ENCODE measurements around the gene NRAP.

The NRAP gene

DNA sequence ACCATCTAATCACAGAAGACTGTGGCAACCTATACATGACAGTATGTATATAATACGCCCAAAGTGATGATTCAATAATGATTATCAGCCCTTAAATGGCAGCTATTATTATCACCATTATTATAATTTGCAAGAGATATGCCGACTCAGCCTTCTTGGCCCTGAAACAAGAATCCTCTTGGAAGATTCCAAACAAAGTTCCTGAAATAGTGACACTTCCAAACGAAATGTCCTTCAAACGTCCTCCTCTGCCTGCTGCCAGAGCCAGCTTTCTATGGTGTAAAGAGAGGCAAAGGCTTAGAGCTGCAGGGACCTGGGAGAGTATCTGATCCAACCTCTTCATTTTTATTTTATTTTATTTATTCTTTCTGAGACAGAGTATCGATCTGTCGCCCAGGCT lies 36.0 kb downstream of the NRAP start:
- no peak for DNase-seq (ENCODE audit: insufficient read length, low spot score)
- no peak for FAIRE-seq
- TF ChIP-seq TAF1 (IDR thresholded peaks at IDR 0.05; ENCODE audit: low read depth, low read length) (no peak), POU2F2 (IDR thresholded peaks at IDR 0.05; ENCODE audit: low read depth, low read length) (no peak), POLR2AphosphoS5 (IDR thresholded peaks at IDR 0.05; ENCODE audit: low read depth, low read length) (no peak), PAX5 (IDR thresholded peaks at IDR 0.05; ENCODE audit: insufficient read depth, low read length, severe bottlenecking) (no peak), SPI1 (IDR thresholded peaks at IDR 0.05; ENCODE audit: low read depth, low read length) (no peak)

DNA sequence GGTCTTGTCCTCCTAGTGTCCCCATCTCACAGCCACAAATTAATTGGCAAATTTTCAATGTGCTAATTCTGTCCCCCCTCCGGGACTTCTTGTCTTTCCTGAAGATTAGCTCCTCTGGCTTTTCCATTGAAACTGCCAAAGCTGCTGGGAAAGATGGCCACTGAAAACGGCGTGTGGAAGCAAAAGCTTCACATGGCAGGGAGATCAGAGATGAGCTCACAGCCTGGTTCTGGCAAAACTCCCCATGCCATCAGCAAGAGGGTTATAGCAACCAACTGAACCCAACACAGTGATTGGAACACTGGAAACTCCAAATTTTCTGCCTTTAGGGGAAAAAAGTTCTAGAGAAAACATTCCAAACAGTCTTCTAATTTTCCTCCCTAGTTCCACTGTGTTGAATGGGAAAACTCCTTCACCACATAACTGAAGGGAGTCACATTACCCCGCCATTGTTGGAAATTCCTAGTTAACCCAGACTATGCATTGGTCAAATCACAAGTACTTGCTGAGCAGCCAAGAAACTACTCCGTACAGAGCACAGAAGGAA lies 37.0 kb downstream of the NRAP start:
- DNase-seq (ENCODE audit: insufficient read length, low spot score) (no peak), FAIRE-seq (no peak)
- TF ChIP-seq TAF1 (IDR thresholded peaks at IDR 0.05; ENCODE audit: low read depth, low read length) (no peak), POU2F2 (IDR thresholded peaks at IDR 0.05; ENCODE audit: low read depth, low read length) (no peak), POLR2AphosphoS5 (IDR thresholded peaks at IDR 0.05; ENCODE audit: low read depth, low read length) (no peak), SPI1 (IDR thresholded peaks at IDR 0.05; ENCODE audit: low read depth, low read length) (no peak), PAX5 (IDR thresholded peaks at IDR 0.05; ENCODE audit: insufficient read depth, low read length, severe bottlenecking) (no peak), POLR2A (IDR thresholded peaks at IDR 0.05; ENCODE audit: low read depth, low read length) (no peak)

GRCh38 chr10:113625461-113626186 lies 38.2 kb downstream of the NRAP start:
- TF ChIP-seq PAX5 (IDR thresholded peaks at IDR 0.05; ENCODE audit: insufficient read depth, low read length, severe bottlenecking), result no peak
- no peak for TF ChIP-seq POU2F2 (IDR thresholded peaks at IDR 0.05; ENCODE audit: low read depth, low read length)
- no peak for TF ChIP-seq SPI1 (IDR thresholded peaks at IDR 0.05; ENCODE audit: low read depth, low read length)
- TF ChIP-seq POLR2A (IDR thresholded peaks at IDR 0.05; ENCODE audit: low read depth, low read length), result no peak
- no peak for TF ChIP-seq TAF1 (IDR thresholded peaks at IDR 0.05; ENCODE audit: low read depth, low read length)
- TF ChIP-seq POLR2AphosphoS5 (IDR thresholded peaks at IDR 0.05; ENCODE audit: low read depth, low read length), result no peak
- DNase-seq (ENCODE audit: insufficient read length, low spot score) (no peak), FAIRE-seq (no peak)

GRCh38 chr10:113622831-113623230 lies 41.0 kb downstream of the NRAP start:
- TF ChIP-seq POLR2AphosphoS5 (IDR thresholded peaks at IDR 0.05; ENCODE audit: low read depth, low read length) (no peak), TAF1 (IDR thresholded peaks at IDR 0.05; ENCODE audit: low read depth, low read length) (no peak), SPI1 (IDR thresholded peaks at IDR 0.05; ENCODE audit: low read depth, low read length) (no peak), PAX5 (IDR thresholded peaks at IDR 0.05; ENCODE audit: insufficient read depth, low read length, severe bottlenecking) (no peak), POLR2A (IDR thresholded peaks at IDR 0.05; ENCODE audit: low read depth, low read length) (no peak), POU2F2 (IDR thresholded peaks at IDR 0.05; ENCODE audit: low read depth, low read length) (no peak)
- no peak for DNase-seq (ENCODE audit: insufficient read length, low spot score)
- FAIRE-seq, result no peak

- FAIRE-seq, result no peak
- no peak for TF ChIP-seq SPI1 (IDR thresholded peaks at IDR 0.05; ENCODE audit: low read depth, low read length)
- no peak for TF ChIP-seq TAF1 (IDR thresholded peaks at IDR 0.05; ENCODE audit: low read depth, low read length)
- no peak for TF ChIP-seq PAX5 (IDR thresholded peaks at IDR 0.05; ENCODE audit: insufficient read depth, low read length, severe bottlenecking)
- TF ChIP-seq POLR2AphosphoS5 (IDR thresholded peaks at IDR 0.05; ENCODE audit: low read depth, low read length), result no peak
- no peak for TF ChIP-seq POU2F2 (IDR thresholded peaks at IDR 0.05; ENCODE audit: low read depth, low read length)
- no peak for TF ChIP-seq POLR2A (IDR thresholded peaks at IDR 0.05; ENCODE audit: low read depth, low read length)
- DNase-seq (ENCODE audit: insufficient read length, low spot score), result no peak
These were observed 42.0 kb downstream of the NRAP start for GRCh38 chr10:113621799-113622198.

DNA sequence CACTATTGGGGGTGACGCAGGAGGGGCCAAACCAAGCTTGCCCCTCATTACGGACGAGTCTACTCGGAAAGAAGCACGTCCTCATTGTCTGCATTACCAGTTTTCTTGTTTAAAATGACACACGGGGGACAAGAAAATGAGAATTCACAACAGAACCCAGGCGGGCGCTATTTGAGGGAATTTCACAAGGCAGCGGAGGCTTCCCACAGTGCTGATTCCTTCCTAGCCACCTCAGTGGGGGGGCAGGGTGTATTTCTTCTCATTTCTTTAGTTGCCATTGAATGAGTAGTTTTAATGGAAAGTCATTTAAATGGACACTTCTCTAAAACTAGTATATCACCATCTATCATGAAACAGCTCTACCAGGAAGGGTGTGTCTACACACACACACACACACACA lies 42.9 kb downstream of the NRAP start:
- TF ChIP-seq PAX5 (IDR thresholded peaks at IDR 0.05; ENCODE audit: insufficient read depth, low read length, severe bottlenecking), result no peak
- no peak for TF ChIP-seq POLR2A (IDR thresholded peaks at IDR 0.05; ENCODE audit: low read depth, low read length)
- TF ChIP-seq TAF1 (IDR thresholded peaks at IDR 0.05; ENCODE audit: low read depth, low read length), result no peak
- TF ChIP-seq POLR2AphosphoS5 (IDR thresholded peaks at IDR 0.05; ENCODE audit: low read depth, low read length), result no peak
- no peak for TF ChIP-seq POU2F2 (IDR thresholded peaks at IDR 0.05; ENCODE audit: low read depth, low read length)
- TF ChIP-seq SPI1 (IDR thresholded peaks at IDR 0.05; ENCODE audit: low read depth, low read length), result no peak
- FAIRE-seq (no peak), DNase-seq (ENCODE audit: insufficient read length, low spot score) (no peak)

DNA sequence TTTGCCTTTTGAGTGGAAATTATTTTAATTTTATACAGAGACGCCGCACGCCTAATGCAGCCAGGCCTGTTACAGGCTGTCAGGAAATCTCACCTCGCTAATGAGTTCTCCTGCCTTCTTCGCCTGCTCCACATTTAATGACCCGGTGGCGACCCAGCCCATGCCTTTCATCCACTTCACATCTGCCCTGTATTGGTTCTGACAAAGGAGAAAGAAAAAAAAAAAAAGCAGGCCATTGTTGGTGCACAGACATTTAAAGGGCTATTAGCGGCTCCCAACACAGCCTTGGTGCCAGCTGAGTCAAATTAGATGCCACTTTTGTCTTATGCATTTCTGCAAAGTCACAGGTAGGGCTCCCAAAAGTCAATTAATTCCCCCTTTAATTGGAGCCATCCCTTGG lies 43.3 kb downstream of the NRAP start:
- FAIRE-seq (no peak), DNase-seq (ENCODE audit: insufficient read length, low spot score) (no peak)
- TF ChIP-seq POLR2AphosphoS5 (IDR thresholded peaks at IDR 0.05; ENCODE audit: low read depth, low read length), result no peak
- TF ChIP-seq POLR2A (IDR thresholded peaks at IDR 0.05; ENCODE audit: low read depth, low read length), result no peak
- no peak for TF ChIP-seq SPI1 (IDR thresholded peaks at IDR 0.05; ENCODE audit: low read depth, low read length)
- TF ChIP-seq PAX5 (IDR thresholded peaks at IDR 0.05; ENCODE audit: insufficient read depth, low read length, severe bottlenecking), result no peak
- no peak for TF ChIP-seq POU2F2 (IDR thresholded peaks at IDR 0.05; ENCODE audit: low read depth, low read length)
- no peak for TF ChIP-seq TAF1 (IDR thresholded peaks at IDR 0.05; ENCODE audit: low read depth, low read length)

DNA sequence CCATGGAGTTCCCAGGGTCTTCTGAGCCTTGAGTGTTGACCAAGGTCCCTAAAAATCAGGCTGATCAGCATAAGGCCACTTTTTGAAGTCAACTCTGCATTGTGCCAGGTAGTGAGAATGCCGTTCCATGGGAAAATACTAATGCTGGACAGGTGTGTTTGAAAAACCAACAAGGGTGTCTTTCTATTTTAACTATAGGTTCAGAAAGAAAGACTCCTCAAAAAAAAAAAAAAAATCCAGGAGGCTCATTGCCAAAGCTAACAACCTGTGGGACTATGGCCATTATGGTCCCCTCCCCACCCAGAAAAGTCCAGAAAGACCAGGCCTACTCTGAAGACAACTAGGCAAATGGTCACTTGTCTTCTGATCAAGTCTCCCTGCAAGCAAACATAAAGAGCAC lies 44.4 kb downstream of the NRAP start:
- TF ChIP-seq TAF1 (IDR thresholded peaks at IDR 0.05; ENCODE audit: low read depth, low read length), result no peak
- TF ChIP-seq POLR2AphosphoS5 (IDR thresholded peaks at IDR 0.05; ENCODE audit: low read depth, low read length), result no peak
- no peak for TF ChIP-seq POLR2A (IDR thresholded peaks at IDR 0.05; ENCODE audit: low read depth, low read length)
- TF ChIP-seq POU2F2 (IDR thresholded peaks at IDR 0.05; ENCODE audit: low read depth, low read length), result no peak
- no peak for TF ChIP-seq SPI1 (IDR thresholded peaks at IDR 0.05; ENCODE audit: low read depth, low read length)
- TF ChIP-seq PAX5 (IDR thresholded peaks at IDR 0.05; ENCODE audit: insufficient read depth, low read length, severe bottlenecking), result no peak
- DNase-seq (ENCODE audit: insufficient read length, low spot score) (no peak), FAIRE-seq (no peak)

DNA sequence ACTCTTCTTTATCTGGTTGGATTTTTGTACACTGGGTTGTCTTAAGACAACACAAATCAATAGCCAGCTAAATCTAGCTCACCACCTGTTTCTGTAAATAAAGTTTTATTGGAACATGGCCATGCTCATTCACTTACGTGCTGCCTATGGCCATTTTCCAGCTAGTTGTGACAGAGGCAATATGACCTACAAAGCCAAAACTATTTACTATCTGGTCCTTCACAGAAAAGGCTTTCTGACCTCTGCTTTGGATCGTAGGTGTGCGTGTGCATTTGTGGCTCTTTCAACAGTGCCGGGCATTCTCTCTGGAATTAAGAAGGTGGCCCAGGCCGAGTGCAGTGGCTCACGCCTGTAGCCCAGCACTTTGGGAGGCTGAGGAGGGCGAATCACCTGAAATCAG lies 45.5 kb downstream of the NRAP start:
- no peak for TF ChIP-seq POLR2AphosphoS5 (IDR thresholded peaks at IDR 0.05; ENCODE audit: low read depth, low read length)
- TF ChIP-seq POU2F2 (IDR thresholded peaks at IDR 0.05; ENCODE audit: low read depth, low read length), result no peak
- no peak for TF ChIP-seq TAF1 (IDR thresholded peaks at IDR 0.05; ENCODE audit: low read depth, low read length)
- no peak for TF ChIP-seq POLR2A (IDR thresholded peaks at IDR 0.05; ENCODE audit: low read depth, low read length)
- no peak for TF ChIP-seq SPI1 (IDR thresholded peaks at IDR 0.05; ENCODE audit: low read depth, low read length)
- no peak for TF ChIP-seq PAX5 (IDR thresholded peaks at IDR 0.05; ENCODE audit: insufficient read depth, low read length, severe bottlenecking)
- no peak for DNase-seq (ENCODE audit: insufficient read length, low spot score)
- no peak for FAIRE-seq
